Mesenchymal stem cell (in vitro differentiated cells and primary cell): ENCODE results near the gene OR2T10.

ENCODE experiments used
- DNase-seq: peaks from one replicate; pipeline ENCODE4 v3.0.0-alpha.2; 2013
- H2AFZ ChIP-seq: one replicate; pipeline ENCODE4 v1.6.1; 2013; ENCODE audit warnings: low read depth, mild to moderate bottlenecking, control low read depth, inconsistent platforms, low read length, moderate library complexity
- H2AK5ac ChIP-seq: 2 replicates; pipeline ENCODE4 v1.6.1; 2013; ENCODE audit warnings: low read length, moderate library complexity, mild to moderate bottlenecking, inconsistent platforms; ENCODE audit not compliant: severe bottlenecking
- H2BK120ac ChIP-seq: one replicate; pipeline ENCODE4 v1.6.1; 2013; ENCODE audit warnings: low read depth, mild to moderate bottlenecking, inconsistent platforms, low read length, moderate library complexity
- H2BK12ac ChIP-seq, 2 experiments: one replicate each; pipeline ENCODE4 v1.6.1; 2013; ENCODE audit warnings: inconsistent platforms in 2 of 2, low read length in 2 of 2, mild to moderate bottlenecking in 2 of 2, moderate library complexity in 2 of 2, control low read depth in 1 of 2
- H2BK15ac ChIP-seq: one replicate; pipeline ENCODE4 v1.6.1; 2013; ENCODE audit warnings: mild to moderate bottlenecking, low read depth, inconsistent platforms; ENCODE audit not compliant: poor library complexity, severe bottlenecking
- H2BK5ac ChIP-seq: 2 replicates; pipeline ENCODE4 v1.6.1; 2013; ENCODE audit warnings: low read depth, mild to moderate bottlenecking, low read length, control low read depth, inconsistent platforms; ENCODE audit not compliant: poor library complexity, severe bottlenecking
- H3K14ac ChIP-seq, 2 experiments: one replicate each; pipeline ENCODE4 v1.6.1; 2013; ENCODE audit warnings: inconsistent platforms in 2 of 2, low read length in 2 of 2, control low read depth in 1 of 2, mild to moderate bottlenecking in 1 of 2, moderate library complexity in 1 of 2
- H3K18ac ChIP-seq, 2 experiments: one replicate each; pipeline ENCODE4 v1.6.1; 2013; ENCODE audit warnings: inconsistent platforms in 2 of 2, low read length in 2 of 2, control low read depth in 1 of 2, low read depth in 1 of 2, mild to moderate bottlenecking in 1 of 2
- H3K23ac ChIP-seq, 2 experiments: one replicate each; pipeline ENCODE4 v1.6.1; 2013; ENCODE audit warnings: inconsistent platforms in 2 of 2, low read length in 2 of 2, mild to moderate bottlenecking in 2 of 2, moderate library complexity in 2 of 2, control low read depth in 1 of 2
- H3K27ac ChIP-seq: 2 replicates; pipeline ENCODE4 v1.5.1; 2013; ENCODE audit warnings: mild to moderate bottlenecking, moderate library complexity, low read length, control low read depth, inconsistent platforms; ENCODE audit not compliant: poor library complexity, severe bottlenecking
- H3K27me3 ChIP-seq, 2 experiments: 2 replicates each; pipeline versions ENCODE4 v1.6.1 to v1.7.0; 2013; ENCODE audit warnings: low read length in 2 of 2, mild to moderate bottlenecking in 2 of 2, moderate library complexity in 2 of 2, control low read depth in 1 of 2, inconsistent platforms in 1 of 2; ENCODE audit not compliant: control insufficient read depth in 1 of 2, insufficient read depth in 1 of 2
- H3K36me3 ChIP-seq, 2 experiments: 2 replicates each; pipeline versions ENCODE4 v1.6.1 to v1.7.0; 2013; ENCODE audit warnings: low read length in 2 of 2, control low read depth in 1 of 2, inconsistent platforms in 1 of 2, low read depth in 1 of 2, mild to moderate bottlenecking in 1 of 2; ENCODE audit not compliant: insufficient read depth in 2 of 2, control insufficient read depth in 1 of 2
- H3K4ac ChIP-seq, 2 experiments: one replicate each; pipeline ENCODE4 v1.6.1; 2013; ENCODE audit warnings: inconsistent platforms in 2 of 2, low read length in 2 of 2, mild to moderate bottlenecking in 2 of 2, moderate library complexity in 2 of 2, control low read depth in 1 of 2, low read depth in 1 of 2
- H3K4me1 ChIP-seq: 2 replicates; pipeline ENCODE4 v1.6.1; 2013; ENCODE audit warnings: low read depth, low read length, control low read depth; ENCODE audit not compliant: control insufficient read depth, insufficient read depth
- H3K4me2 ChIP-seq: 2 replicates; pipeline ENCODE4 v1.6.1; 2013; ENCODE audit warnings: low read length, mild to moderate bottlenecking, inconsistent platforms; ENCODE audit not compliant: poor library complexity, severe bottlenecking
- H3K4me3 ChIP-seq, 2 experiments: 2 replicates each; pipeline versions ENCODE4 v1.5.1 to v1.7.0; 2013; ENCODE audit warnings: low read length in 2 of 2, mild to moderate bottlenecking in 2 of 2, control low read depth in 1 of 2, low read depth in 1 of 2; ENCODE audit not compliant: insufficient read depth in 1 of 2
- H3K79me1 ChIP-seq: replicated peaks from 2 replicates; pipeline ENCODE4 v1.6.1; 2013; ENCODE audit warnings: mild to moderate bottlenecking, control low read depth, low read length, inconsistent platforms; ENCODE audit not compliant: poor library complexity, severe bottlenecking
- H3K9ac ChIP-seq: 2 replicates; pipeline ENCODE4 v1.7.0; 2013; ENCODE audit warnings: mild to moderate bottlenecking, low read length, moderate library complexity
- H3K9me3 ChIP-seq: 2 replicates; pipeline ENCODE4 v1.7.0; 2013; ENCODE audit warnings: mild to moderate bottlenecking, low read length; ENCODE audit not compliant: control insufficient read depth
- H4K8ac ChIP-seq: one replicate; pipeline ENCODE4 v1.6.1; 2013; ENCODE audit warnings: inconsistent platforms, mild to moderate bottlenecking, low read length, moderate library complexity
- H4K91ac ChIP-seq: one replicate; pipeline ENCODE4 v1.6.1; 2013; ENCODE audit warnings: mild to moderate bottlenecking, low read length, inconsistent platforms
- WGBS: methylation state at CpG from one replicate; pipeline ENCODE4 v1.1.7; 2013; ENCODE audit warnings: mixed read lengths; 5-methylcytosine and 5-hydroxymethylcytosine counted together

Gene OR2T10

DNA sequence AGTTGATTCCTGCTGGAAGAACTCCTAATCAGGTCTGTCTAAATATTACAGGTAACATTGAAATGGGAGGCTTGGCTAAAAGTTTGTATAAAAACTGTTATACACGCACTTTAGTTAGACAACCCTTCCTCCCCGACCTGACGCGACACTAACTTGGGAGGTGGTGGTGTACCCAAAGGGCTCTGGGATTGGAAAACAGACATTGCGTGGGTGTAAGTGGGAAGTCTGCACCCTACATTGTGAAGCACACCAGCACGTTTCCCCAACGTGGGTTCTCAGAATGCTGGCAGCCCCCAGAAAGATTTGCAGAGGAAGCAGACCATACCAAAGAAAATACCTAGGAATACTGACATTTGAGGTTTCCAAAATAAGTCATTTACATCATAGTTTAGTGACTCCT, 20.6 kb upstream of the OR2T10 start:
- Histone ChIP-seq H3K79me1 (no peaks in the 10 kb centered on the region), H3K4me2 (no peak overlapping the region), H2BK12ac (no peak overlapping the region), H3K4me1 (no peaks in the 10 kb centered on the region), H3K9ac (no peak overlapping the region), H3K23ac (no peak overlapping the region), H3K27me3 (no peaks in the 10 kb centered on the region), H3K4ac (no peak overlapping the region), H3K9me3 (no peaks in the 10 kb centered on the region), H4K91ac (no peak overlapping the region), H3K27ac (no peak overlapping the region), H3K14ac (no peak overlapping the region), H3K36me3 (no peaks in the 10 kb centered on the region), H3K18ac (no peak overlapping the region), H2AK5ac (no peak overlapping the region), H2BK15ac (no peak overlapping the region), H2BK5ac (no peak overlapping the region), H4K8ac (no peak overlapping the region), H2BK120ac (no peak overlapping the region), H3K4me3 (no peak overlapping the region), H2AFZ (no peak overlapping the region)
- DNase-seq, result no peak
- 72% methylated on average over 7 of the region's 7 CpGs for WGBS

DNA sequence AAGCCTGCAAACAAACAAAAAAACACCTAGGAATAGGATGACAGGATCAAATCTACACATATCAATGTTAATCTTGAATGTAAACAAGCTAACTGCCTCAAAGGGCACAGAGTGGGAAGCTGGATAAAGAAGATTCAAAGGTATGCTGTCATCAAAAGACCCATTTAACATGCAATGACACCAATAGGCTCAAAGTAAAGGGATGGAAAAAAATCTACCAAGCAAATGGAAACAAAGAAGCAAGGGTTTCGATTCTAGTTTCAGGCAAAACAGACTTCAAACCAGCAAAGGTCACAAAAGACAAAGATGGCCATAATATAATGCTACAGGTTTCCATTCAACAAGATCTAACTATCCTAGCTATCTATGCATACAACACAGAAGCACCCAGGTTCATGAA, 16.2 kb upstream of the OR2T10 start:
- Histone ChIP-seq H3K4me1 (no peaks in the 10 kb centered on the region), H3K79me1 (no peaks in the 10 kb centered on the region), H3K23ac (no peak overlapping the region), H3K18ac (no peak overlapping the region), H3K4ac (no peak overlapping the region), H3K36me3 (no peaks in the 10 kb centered on the region), H3K27ac (no peak overlapping the region), H3K4me2 (no peak overlapping the region), H2BK15ac (no peak overlapping the region), H3K9ac (no peak overlapping the region), H3K27me3 (no peaks in the 10 kb centered on the region), H2BK12ac (no peak overlapping the region), H3K14ac (no peak overlapping the region), H3K9me3 (no peaks in the 10 kb centered on the region), H3K4me3 (no peak overlapping the region), H4K91ac (no peak overlapping the region), H2AFZ (no peak overlapping the region), H4K8ac (no peak overlapping the region), H2BK5ac (no peak overlapping the region), H2AK5ac (no peak overlapping the region), H2BK120ac (no peak overlapping the region)
- DNase-seq, result no peak
- WGBS, result 24% methylated on average over 1 of the region's 1 CpG

- WGBS, result 73% methylated on average over 4 of the region's 4 CpGs
- Histone ChIP-seq H2BK15ac (no peak overlapping the region), H3K9me3 (no peaks in the 10 kb centered on the region), H4K8ac (no peak overlapping the region), H3K23ac (no peak overlapping the region), H3K4ac (no peak overlapping the region), H3K14ac (no peak overlapping the region), H2BK120ac (no peak overlapping the region), H3K36me3 (no peaks in the 10 kb centered on the region), H3K27ac (no peak overlapping the region), H3K4me3 (no peak overlapping the region), H3K4me1 (no peaks in the 10 kb centered on the region), H3K79me1 (no peaks in the 10 kb centered on the region), H4K91ac (no peak overlapping the region), H2AK5ac (no peak overlapping the region), H2BK12ac (no peak overlapping the region), H3K9ac (no peak overlapping the region), H3K27me3 (no peaks in the 10 kb centered on the region), H2BK5ac (no peak overlapping the region), H2AFZ (no peak overlapping the region), H3K18ac (no peak overlapping the region), H3K4me2 (no peak overlapping the region)
- DNase-seq, result no peak
These were observed 14.4 kb upstream of the OR2T10 start for GRCh38 chr1:248611883-248612414.

DNA sequence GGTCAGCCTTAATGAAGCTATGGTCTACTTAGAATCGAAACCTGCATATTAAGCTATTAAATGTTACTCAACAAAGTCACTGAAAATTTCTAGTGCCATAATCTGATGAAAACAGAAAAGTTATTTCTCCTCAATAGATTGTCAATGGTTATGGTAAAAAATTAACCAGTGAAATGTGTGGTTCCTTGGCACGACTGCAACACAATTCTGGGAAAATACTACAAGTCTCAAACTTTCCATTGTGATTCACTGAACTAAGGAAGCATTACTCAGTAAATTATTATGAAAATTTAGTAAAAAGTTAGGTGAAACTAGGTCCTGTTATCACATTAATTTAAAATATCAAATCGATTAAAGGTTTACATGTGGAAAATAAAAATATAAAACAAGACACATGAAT, 12.8 kb upstream of the OR2T10 start:
- no peak overlapping the region for H3K4me2 ChIP-seq
- H3K23ac ChIP-seq, result no peak overlapping the region
- H3K36me3 ChIP-seq, result no peaks in the 10 kb centered on the region
- no peak overlapping the region for H3K18ac ChIP-seq
- H2AFZ ChIP-seq, result no peak overlapping the region
- no peak overlapping the region for H2BK5ac ChIP-seq
- H3K79me1 ChIP-seq, result no peaks in the 10 kb centered on the region
- no peak overlapping the region for H2BK15ac ChIP-seq
- H3K27ac ChIP-seq, result no peak overlapping the region
- H3K9me3 ChIP-seq, result no peaks in the 10 kb centered on the region
- no peaks in the 10 kb centered on the region for H3K4me1 ChIP-seq
- H3K4me3 ChIP-seq, result no peak overlapping the region
- H2BK12ac ChIP-seq, result no peak overlapping the region
- no peak overlapping the region for H3K9ac ChIP-seq
- H3K27me3 ChIP-seq, result no peaks in the 10 kb centered on the region
- H3K14ac ChIP-seq, result no peak overlapping the region
- H4K91ac ChIP-seq, result no peak overlapping the region
- DNase-seq, result no peak
- no peak overlapping the region for H2AK5ac ChIP-seq
- H4K8ac ChIP-seq, result no peak overlapping the region
- no peak overlapping the region for H2BK120ac ChIP-seq
- 80% methylated on average over 1 of the region's 3 CpGs for WGBS
- no peak overlapping the region for H3K4ac ChIP-seq
